ENCODE data around the gene KCNJ15.

KCNJ15 gene

DNA sequence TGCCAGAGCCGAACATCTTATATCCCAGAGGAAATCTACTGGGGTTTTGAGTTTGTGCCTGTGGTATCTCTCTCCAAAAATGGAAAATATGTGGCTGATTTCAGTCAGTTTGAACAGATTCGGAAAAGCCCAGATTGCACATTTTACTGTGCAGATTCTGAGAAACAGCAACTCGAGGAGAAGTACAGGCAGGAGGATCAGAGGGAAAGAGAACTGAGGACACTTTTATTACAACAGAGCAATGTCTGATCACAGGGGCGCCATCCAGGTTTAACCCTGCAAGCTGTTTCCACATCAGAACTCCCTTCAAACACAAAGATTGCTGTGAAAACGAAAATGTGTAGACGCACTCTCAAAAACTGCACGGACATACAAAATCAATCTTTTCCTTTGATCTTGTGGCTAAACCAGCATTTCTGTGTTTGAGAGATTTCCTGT is 43.4 kb downstream of the KCNJ15 start:
- DNase-seq = no peak

- DNase-seq = no peak
These were observed 44.8 kb downstream of the KCNJ15 start for GRCh38 chr21:38301321-38302214.

DNA sequence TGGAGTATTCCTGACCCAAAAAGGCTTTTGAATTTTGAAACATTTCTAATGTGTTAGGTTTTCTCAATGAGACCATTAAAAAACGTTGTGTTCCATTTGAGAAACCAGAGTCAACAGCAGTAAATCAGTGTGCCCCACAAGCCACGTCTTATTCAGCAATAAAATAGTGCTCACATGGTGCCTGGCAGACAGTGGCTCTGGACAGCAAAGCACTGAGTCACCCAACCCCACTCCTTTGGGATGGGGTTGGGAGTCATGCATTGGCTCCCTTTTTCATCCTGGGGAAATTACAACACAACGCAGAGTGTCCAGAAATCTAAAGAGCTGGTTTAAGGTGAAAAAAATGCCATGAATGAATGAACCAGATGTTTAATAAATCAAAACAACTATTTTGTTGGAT is 46.5 kb downstream of the KCNJ15 start:
- DNase-seq = no peak

- no peak for DNase-seq
These were observed 49.8 kb downstream of the KCNJ15 start for GRCh38 chr21:38306433-38307141.

GRCh38 chr21:38307771-38308531 is 51.2 kb downstream of the KCNJ15 start:
- DNase-seq = no peak

- no peak for DNase-seq
These were observed 51.8 kb downstream of the KCNJ15 start for GRCh38 chr21:38308532-38309119.

DNA sequence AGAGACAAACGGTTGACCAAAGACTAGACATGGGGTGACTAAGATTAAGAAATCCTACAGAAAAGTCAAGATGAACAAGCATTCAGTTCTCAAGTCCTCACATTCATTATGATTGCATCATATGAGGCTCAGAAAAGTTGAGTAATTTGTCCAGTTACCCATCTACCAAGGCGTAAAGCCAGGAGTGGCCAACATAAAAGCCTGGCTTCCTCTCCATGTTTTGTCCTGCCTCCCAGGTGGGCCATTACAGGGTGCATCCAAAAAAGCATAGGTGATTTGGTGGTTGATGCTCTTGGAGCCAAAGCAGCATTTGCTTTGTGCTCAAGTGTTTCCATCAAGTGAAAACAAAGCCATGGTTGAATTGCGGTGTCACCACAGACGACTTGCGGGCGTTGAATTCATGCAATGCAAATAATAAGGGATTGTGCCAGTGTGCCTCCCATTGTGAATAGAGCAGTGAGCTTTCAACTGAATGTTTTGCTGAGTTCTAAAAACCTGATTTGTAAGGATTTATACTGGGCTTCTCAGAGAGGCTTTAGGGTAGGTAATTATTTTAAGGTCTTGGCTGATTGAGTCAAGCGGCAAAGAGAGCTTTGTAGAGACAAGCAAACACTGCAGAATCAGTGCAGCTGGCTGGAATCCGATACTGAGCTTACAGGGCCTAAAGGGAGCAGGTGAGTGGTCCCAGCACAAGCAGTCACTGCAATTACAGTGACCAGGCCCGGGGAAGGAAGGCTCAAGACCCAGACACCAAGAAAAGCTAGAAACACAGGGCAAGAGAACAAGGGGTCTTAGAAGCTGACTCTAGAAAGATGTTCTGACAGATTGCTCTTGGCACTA is 54.1 kb downstream of the KCNJ15 start:
- DNase-seq = peak; percentile 57

DNA sequence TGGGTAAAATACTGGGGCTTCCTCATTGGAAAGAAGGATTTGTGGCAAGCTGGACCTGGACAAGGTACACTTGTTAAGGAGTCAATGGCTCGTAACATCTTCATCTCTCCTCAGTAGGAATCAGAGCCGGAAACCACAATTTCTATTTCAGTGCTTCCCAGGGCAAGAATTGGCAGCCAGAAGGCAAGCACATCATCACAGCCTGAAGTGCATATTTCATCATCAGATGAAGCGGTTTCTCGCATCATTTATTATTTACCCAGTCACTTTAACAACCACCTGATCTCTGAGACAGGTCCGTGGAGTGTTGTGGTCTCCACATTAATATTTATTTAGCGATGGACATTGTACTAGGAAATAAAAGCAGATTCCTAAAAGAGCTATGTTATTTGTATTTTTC is 55.0 kb downstream of the KCNJ15 start:
- DNase-seq = peak; percentile 86

DNA sequence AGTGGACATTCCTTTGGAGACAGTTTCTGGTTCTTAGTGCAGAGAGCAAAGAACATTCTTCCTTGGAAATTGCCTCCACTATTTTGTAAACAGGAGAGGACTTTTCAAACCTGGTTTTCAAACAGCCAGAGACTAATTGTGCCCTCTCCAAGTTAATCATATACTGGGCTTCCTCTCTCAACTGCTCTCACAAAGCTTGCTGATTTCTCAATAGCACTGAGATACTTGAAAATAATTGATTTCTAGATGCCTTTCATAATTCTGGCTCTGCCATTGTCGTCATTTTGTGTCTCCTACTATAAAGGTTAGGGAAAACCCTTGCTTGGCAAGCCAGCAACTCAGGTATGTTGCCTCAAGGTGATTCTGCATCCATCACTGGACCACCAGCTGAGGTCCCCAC is 56.0 kb downstream of the KCNJ15 start:
- DNase-seq = no peak

DNA sequence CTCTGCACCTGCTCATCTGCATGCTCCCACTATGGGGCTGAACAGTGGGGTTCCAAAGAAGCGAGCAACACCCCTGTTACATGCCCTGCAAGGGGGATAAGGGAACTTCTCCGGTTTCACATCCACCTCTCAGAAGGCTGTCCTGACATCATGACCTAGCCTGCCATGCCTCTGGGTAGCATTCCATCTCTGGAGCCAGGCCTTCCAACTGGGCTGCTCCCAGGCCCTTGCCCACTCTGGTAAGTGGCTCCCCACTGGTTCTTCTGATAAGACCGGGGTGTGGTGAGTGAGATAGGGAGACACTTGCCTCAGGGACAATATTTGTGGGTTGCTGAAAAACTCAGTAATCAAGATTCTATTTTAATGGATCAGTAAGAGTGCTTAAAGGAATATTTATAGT is 57.8 kb downstream of the KCNJ15 start:
- DNase-seq = no peak

GRCh38 chr21:38315122-38315521 is 58.3 kb downstream of the KCNJ15 start:
- DNase-seq = no peak

- no peak for DNase-seq
These were observed 63.0 kb downstream of the KCNJ15 start for GRCh38 chr21:38319781-38320180.

DNA sequence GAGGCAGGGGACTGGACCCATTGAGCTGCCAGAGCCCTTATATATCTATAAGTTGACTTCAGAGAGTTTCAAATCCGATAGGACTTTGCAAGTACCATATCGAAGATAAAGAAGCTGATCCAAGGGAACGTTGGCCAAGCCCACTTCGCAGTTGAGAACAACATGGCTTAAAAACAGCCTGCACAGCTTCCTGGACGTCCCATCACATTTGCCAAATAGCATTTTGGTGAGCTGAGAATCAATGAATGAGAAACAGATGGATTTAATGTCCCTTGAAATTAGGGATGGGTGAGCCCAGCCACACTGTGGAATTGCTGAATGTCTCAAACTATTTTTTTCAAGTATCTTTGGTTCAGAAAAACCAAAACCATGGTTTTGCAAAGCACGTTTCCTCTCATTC is 64.8 kb downstream of the KCNJ15 start:
- no peak for DNase-seq

DNA sequence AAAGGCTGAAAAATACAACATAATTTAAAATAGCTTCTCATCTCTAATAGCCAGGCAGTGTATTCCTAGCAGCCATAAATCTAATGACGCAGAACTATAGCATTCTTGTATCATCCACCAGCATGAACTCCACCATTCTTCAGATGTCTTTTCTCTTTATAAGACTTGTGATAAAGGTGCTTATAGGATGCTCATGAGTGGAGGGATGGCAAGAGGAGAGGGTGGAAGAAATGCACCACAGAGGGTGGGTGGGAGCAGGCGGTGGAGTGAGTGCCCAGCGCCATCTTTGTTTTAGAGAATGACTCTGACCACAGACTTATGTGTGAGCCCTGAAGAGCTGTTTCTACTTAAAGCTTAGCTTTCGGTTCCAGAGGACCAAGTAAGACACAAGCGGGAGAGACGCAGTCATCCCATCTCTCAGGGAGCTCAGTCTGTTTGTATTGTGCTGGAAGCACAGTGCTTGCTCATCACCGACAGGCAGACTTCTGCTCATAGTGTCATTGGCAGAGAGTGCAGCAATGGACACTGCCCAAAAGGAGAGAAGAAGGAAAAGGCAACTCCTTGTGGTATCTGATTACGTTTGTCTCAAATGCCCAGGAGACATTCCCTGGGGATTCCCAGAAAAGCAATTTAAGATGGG is 65.6 kb downstream of the KCNJ15 start:
- DNase-seq = no peak

DNA sequence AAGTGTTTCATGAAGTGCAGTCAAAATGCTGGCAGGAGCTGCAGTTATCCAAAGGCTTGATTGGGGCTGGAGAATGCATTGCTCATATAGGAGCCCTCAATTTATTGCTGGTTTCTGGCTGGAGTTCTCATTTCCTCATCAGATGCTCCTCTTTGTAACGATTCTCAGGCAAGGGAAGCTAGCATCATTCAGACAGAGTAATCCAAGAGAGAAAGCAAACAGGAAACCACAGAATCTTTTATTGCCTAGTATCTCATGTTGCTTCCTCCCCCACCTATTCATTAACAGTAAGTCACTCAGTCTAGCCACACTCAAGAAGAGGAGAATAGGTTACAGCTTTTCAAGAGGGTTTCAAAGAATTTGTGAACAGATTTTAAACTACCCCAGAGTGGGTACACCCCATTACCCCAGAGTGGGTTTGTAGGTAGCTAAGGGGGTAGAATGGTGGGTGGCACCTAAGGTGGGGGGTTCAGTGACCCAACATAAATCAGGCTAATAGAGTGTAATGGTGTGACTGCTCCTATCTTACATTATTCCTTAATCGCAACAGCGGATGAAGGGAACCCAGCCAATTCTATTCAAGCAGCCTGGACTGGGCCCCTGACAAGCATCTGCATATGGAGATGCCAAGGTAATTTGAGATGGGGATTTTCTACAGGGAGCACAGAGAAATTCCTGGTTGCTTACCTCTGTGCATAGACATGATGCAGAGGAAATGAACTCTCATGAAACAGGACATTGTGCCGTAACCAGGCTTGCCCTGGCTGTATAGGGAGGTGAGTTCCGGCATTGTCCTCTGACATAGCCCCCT is 67.1 kb downstream of the KCNJ15 start:
- no peak for DNase-seq

DNA sequence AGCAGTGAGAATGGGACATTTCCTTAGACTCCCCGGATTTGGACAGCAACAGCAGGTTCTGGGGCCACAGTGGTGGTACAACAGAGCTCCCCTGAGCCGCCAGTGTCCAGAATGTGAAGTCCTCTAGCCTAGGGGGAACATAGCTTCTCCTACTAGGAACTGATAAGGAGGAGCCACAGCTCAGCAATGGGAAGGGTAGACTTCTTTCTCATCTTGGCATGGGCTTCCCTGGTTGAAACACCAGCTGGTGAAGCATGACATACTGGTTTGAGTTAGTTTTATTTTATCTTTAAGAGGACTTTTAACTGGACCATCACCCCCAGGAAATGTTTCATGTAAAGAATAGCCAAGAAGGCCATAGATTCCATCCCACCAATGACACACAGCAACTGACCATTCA is 68.4 kb downstream of the KCNJ15 start:
- DNase-seq = no peak

DNA sequence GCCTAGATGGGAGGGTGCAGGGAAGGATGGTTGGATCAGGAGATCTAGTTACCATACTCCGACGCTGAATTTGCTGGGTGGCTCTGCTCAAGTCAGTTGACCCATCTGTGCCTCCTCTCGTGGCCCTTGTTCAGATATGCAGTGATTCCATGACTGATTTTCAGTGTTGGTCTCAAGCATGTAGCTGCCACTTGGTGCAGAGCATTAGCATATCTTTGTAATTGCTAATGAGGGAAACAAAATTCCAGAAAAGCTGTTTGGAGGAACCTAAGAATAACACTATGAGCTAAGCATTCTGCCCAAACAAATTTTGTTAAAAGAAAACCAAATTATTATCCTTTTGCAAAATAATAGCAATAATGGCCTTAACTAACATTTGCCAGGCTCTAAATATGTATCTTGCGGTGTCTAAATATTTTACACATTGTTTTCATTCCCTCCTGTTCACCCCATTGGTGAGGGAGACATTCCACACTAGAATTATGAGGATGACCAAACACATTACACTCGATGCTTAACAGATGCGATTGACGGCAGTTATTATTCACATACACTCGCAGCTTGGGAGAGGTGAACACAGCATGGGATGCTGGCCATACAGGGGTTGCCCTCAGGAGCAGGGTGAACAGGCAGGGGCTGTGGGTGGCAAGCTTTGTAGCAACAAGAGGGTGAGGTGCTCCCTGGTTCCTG is 69.1 kb downstream of the KCNJ15 start:
- DNase-seq = no peak

DNA sequence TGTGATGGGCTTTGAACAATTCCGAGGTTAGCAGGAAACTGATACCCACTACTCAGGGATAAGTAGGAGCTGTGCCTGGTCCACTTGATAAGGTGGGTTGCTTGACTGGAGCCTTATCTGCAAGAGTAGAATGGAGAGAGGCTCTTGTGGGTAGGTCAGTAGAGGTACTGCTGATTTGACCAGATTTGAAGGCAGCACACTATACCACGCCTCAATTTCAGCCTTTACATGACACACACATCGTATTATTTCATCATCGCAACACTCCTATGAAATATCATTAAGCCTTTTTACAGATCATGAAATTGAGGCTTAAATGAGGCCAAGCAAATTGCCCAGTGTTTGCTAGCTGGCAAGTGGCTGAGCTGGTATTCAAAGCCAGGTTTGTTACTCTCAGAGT is 69.6 kb downstream of the KCNJ15 start:
- no peak for DNase-seq

DNA sequence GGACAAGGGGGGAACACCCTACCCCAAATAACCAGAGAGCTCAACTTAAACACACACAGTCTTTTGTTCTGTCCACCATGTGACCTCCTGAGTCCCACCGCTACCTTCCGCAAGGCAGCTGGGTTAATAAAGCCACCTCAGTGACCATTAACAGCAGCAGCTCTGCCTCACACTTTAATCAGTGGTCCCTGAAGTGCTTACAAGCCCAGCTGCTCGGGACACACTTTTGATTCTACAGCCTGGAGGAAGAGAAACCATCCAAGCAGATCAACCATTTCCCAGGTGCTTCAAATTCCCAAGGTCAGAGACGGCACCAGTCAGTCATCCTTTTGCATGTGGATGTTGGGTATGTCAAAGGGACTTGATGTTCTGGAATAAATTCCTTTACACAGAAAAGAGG is 70.1 kb downstream of the KCNJ15 start:
- DNase-seq = no peak

GRCh38 chr21:38327984-38328383 is 71.2 kb downstream of the KCNJ15 start:
- DNase-seq = no peak
